OCI-LY1 (cell line): ENCODE measurements around the gene GMNN.

Experiments used
- H2AFZ ChIP-seq: fragments of 200-600 bp; sonication (generic), shearing (Covaris generic); 2 replicates; pipeline ENCODE4 v1.6.0; 2014; ENCODE audit warnings: antibody characterized with exemption, mild to moderate bottlenecking, low read length
- H3F3A ChIP-seq: fragments of 200-600 bp; sonication (generic), shearing (Covaris generic); 2 replicates; pipeline ENCODE4 v1.6.0; 2014; ENCODE audit warnings: mild to moderate bottlenecking, antibody characterized with exemption, low read length, moderate library complexity; ENCODE audit not compliant: insufficient read depth
- H3K27ac ChIP-seq: fragments of 200-600 bp; sonication (generic); 2 replicates; pipeline ENCODE4 v1.5.1; 2014; ENCODE audit warnings: low read length, mixed run types, mild to moderate bottlenecking, low read depth; ENCODE audit not compliant: poor library complexity, severe bottlenecking
- H3K27me3 ChIP-seq: fragments of 200-600 bp; sonication (generic); 2 replicates; pipeline ENCODE4 v1.6.0; 2014; ENCODE audit warnings: antibody characterized with exemption, mild to moderate bottlenecking, low read length, moderate library complexity; ENCODE audit not compliant: insufficient read depth
- H3K36me3 ChIP-seq: fragments of 200-600 bp; sonication (generic); 2 replicates; pipeline ENCODE4 v1.6.1; 2014; ENCODE audit warnings: mild to moderate bottlenecking, antibody characterized with exemption, low read length, moderate library complexity, mixed read lengths; ENCODE audit not compliant: insufficient read depth
- H3K4me1 ChIP-seq: fragments of 200-600 bp; sonication (generic); 2 replicates; pipeline ENCODE4 v1.5.1; 2014; ENCODE audit warnings: mild to moderate bottlenecking, low read length, moderate library complexity; ENCODE audit not compliant: insufficient read depth, severe bottlenecking
- H3K4me2 ChIP-seq: fragments of 200-600 bp; sonication (generic), shearing (Covaris generic); 2 replicates; pipeline ENCODE4 v1.6.1; 2014; ENCODE audit warnings: low read length
- H3K4me3 ChIP-seq: fragments of 200-600 bp; sonication (generic); 2 replicates; pipeline ENCODE4 v1.5.1; 2014; ENCODE audit warnings: low read length, low read depth, mild to moderate bottlenecking, mixed read lengths; ENCODE audit not compliant: poor library complexity, severe bottlenecking
- H3K79me2 ChIP-seq: fragments of 200-600 bp; shearing (Covaris generic); 2 replicates; pipeline ENCODE4 v1.6.1; 2016; ENCODE audit warnings: mixed run types, low read length, mixed read lengths; ENCODE audit not compliant: insufficient read depth
- H3K9ac ChIP-seq: fragments of 200-600 bp; sonication (generic), shearing (Covaris generic); 2 replicates; pipeline ENCODE4 v1.6.1; 2014; ENCODE audit warnings: mild to moderate bottlenecking, low read length, mixed read lengths
- H3K9me2 ChIP-seq: fragments of 200-600 bp; sonication (generic), shearing (Covaris generic); 2 replicates; pipeline ENCODE4 v1.6.1; 2014; ENCODE audit warnings: low read depth, mild to moderate bottlenecking, low read length, mixed read lengths
- H3K9me3 ChIP-seq: fragments of 200-600 bp; shearing (Covaris generic); 2 replicates; pipeline ENCODE4 v1.6.1; 2014; ENCODE audit warnings: low read length, mixed read lengths
- H4K20me1 ChIP-seq: fragments of 200-600 bp; sonication (generic), shearing (Covaris generic); 2 replicates; pipeline ENCODE4 v1.6.0; 2016; ENCODE audit warnings: mild to moderate bottlenecking, low read length; ENCODE audit not compliant: insufficient read depth
- CTCF ChIP-seq: fragments of 200-600 bp; sonication (generic), shearing (Covaris generic); IDR thresholded peaks from 2 replicates; pipeline ENCODE4 v1.5.1; 2017; ENCODE audit warnings: mild to moderate bottlenecking, antibody characterized with exemption, low read length, moderate library complexity, mixed read lengths
- EZH2 ChIP-seq: fragments of 200-600 bp; sonication (generic), shearing (Covaris generic); IDR thresholded peaks from 2 replicates; pipeline ENCODE4 v1.8.0; 2017; ENCODE audit warnings: borderline replicate concordance, mixed run types, mild to moderate bottlenecking, antibody characterized with exemption, low read length, moderate library complexity, mixed read lengths

GMNN gene

GRCh38 chr6:24743265-24743943, 31.3 kb upstream of the GMNN start:
- Histone ChIP-seq H4K20me1 (no peaks in the 10 kb centered on the region), H3K4me3 (no peak overlapping the region), H3K4me1 (peaks cover 8% of the 10 kb centered on the region), H3K36me3 (no peaks in the 10 kb centered on the region; the same call in 1 of the 2 replicates), H3K27me3 (no peaks in the 10 kb centered on the region), H2AFZ (peak overlapping the region; percentile 80; the same call in 1 of the 2 replicates), H3F3A (no peaks in the 10 kb centered on the region), H3K9me3 (no peaks in the 10 kb centered on the region), H3K4me2 (no peak overlapping the region), H3K27ac (peak overlapping the region; percentile 16), H3K9ac (no peak overlapping the region), H3K79me2 (no peaks in the 10 kb centered on the region), H3K9me2 (no peaks in the 10 kb centered on the region)
- no peak for TF ChIP-seq CTCF
- no peak for TF ChIP-seq EZH2

- Histone ChIP-seq H3K9me2 (no peaks in the 10 kb centered on the region), H3K27ac (peak overlapping the region; percentile 16), H3K36me3 (no peaks in the 10 kb centered on the region; the same call in 1 of the 2 replicates), H3K9me3 (no peaks in the 10 kb centered on the region), H3K9ac (no peak overlapping the region), H4K20me1 (no peaks in the 10 kb centered on the region), H3F3A (no peaks in the 10 kb centered on the region), H3K79me2 (no peaks in the 10 kb centered on the region), H2AFZ (no peak overlapping the region), H3K4me2 (no peak overlapping the region), H3K27me3 (no peaks in the 10 kb centered on the region), H3K4me3 (no peak overlapping the region), H3K4me1 (peaks cover 8% of the 10 kb centered on the region)
- TF ChIP-seq CTCF (no peak), EZH2 (no peak)
Measured at GRCh38 chr6:24743944-24744335, 30.8 kb upstream of the GMNN start.

GRCh38 chr6:24744911-24745310, 29.8 kb upstream of the GMNN start:
- Histone ChIP-seq H3K27me3 (no peaks in the 10 kb centered on the region), H3K4me3 (no peak overlapping the region), H3K79me2 (no peaks in the 10 kb centered on the region), H2AFZ (no peak overlapping the region), H3K9me3 (no peaks in the 10 kb centered on the region), H3K4me2 (no peak overlapping the region), H3K27ac (no peak overlapping the region), H4K20me1 (no peaks in the 10 kb centered on the region), H3K36me3 (no peaks in the 10 kb centered on the region), H3K9ac (no peak overlapping the region), H3K4me1 (peaks cover 8% of the 10 kb centered on the region), H3F3A (no peaks in the 10 kb centered on the region), H3K9me2 (no peaks in the 10 kb centered on the region)
- TF ChIP-seq CTCF: no peak
- no peak for TF ChIP-seq EZH2
